Ecto neural progenitor cell (in vitro differentiated cells): Measurements from ENCODE around the gene MAP3K21.

Experiments
- DNase-seq: peaks from one replicate; pipeline ENCODE4 v3.0.0-alpha.2; 2018; ENCODE audit warnings: low spot score

The MAP3K21 gene

GRCh38 chr1:233359431-233359830 lies 31.9 kb downstream of the MAP3K21 start:
- no peak for DNase-seq

- no peak for DNase-seq
These were observed 32.4 kb downstream of the MAP3K21 start for GRCh38 chr1:233359905-233360304.

- DNase-seq: no peak
These were observed 33.1 kb downstream of the MAP3K21 start for GRCh38 chr1:233360525-233361102.

- peak; percentile 47 for DNase-seq
These were observed 34.4 kb downstream of the MAP3K21 start for GRCh38 chr1:233361876-233362275.

- no peak for DNase-seq
These were observed 35.2 kb downstream of the MAP3K21 start for GRCh38 chr1:233362743-233363142.

- DNase-seq: no peak
These were observed 36.5 kb downstream of the MAP3K21 start for GRCh38 chr1:233364026-233364425.

GRCh38 chr1:233364695-233365539 lies 37.4 kb downstream of the MAP3K21 start:
- DNase-seq: no peak

- DNase-seq: no peak
These were observed 39.1 kb downstream of the MAP3K21 start for GRCh38 chr1:233366575-233366974.

- DNase-seq: no peak
These were observed 39.7 kb downstream of the MAP3K21 start for GRCh38 chr1:233367057-233367803.

- no peak for DNase-seq
These were observed 40.7 kb downstream of the MAP3K21 start for GRCh38 chr1:233368106-233368788.

GRCh38 chr1:233368789-233369130 lies 41.2 kb downstream of the MAP3K21 start:
- no peak for DNase-seq

GRCh38 chr1:233372218-233373120 lies 44.9 kb downstream of the MAP3K21 start:
- no peak for DNase-seq

- no peak for DNase-seq
These were observed 45.7 kb downstream of the MAP3K21 start for GRCh38 chr1:233373226-233373625.

GRCh38 chr1:233375653-233376052 lies 48.1 kb downstream of the MAP3K21 start:
- DNase-seq: no peak

GRCh38 chr1:233376382-233377110 lies 49.0 kb downstream of the MAP3K21 start:
- no peak for DNase-seq

- DNase-seq: no peak
These were observed 52.4 kb downstream of the MAP3K21 start for GRCh38 chr1:233379869-233380438.

- no peak for DNase-seq
These were observed 54.3 kb downstream of the MAP3K21 start for GRCh38 chr1:233381806-233382205.

GRCh38 chr1:233383984-233384383 lies 56.5 kb downstream of the MAP3K21 start:
- no peak for DNase-seq

- no peak for DNase-seq
These were observed 58.8 kb downstream of the MAP3K21 start for GRCh38 chr1:233386336-233386735.

- DNase-seq: no peak
These were observed 60.1 kb downstream of the MAP3K21 start for GRCh38 chr1:233387585-233387984.
